GM18870 (cell line): ENCODE data around the gene NANOG.
"Not testable (repeated sequence)": the region's sequence is repeated elsewhere in the genome, so short reads cannot be mapped to it uniquely, and the experiment has no call there.

Experiments used
- ATAC-seq: cut with Tn5 transposase; IDR thresholded peaks from one replicate; pipeline ENCODE4 v1.9.1; 2021; ENCODE audit warnings: moderate library complexity; ENCODE audit not compliant: unreplicated experiment

NANOG gene

GRCh38 chr12:7798750-7799308 is 9.6 kb downstream of the NANOG start:
- ATAC-seq, result not testable (repeated sequence)

- ATAC-seq, result no peak
Observed at GRCh38 chr12:7801460-7801859, 12.3 kb downstream of the NANOG start.

- ATAC-seq, result not testable (repeated sequence)
Observed at GRCh38 chr12:7806319-7806718, 17.1 kb downstream of the NANOG start.

GRCh38 chr12:7806863-7807487 is 17.8 kb downstream of the NANOG start:
- ATAC-seq, result no peak

DNA sequence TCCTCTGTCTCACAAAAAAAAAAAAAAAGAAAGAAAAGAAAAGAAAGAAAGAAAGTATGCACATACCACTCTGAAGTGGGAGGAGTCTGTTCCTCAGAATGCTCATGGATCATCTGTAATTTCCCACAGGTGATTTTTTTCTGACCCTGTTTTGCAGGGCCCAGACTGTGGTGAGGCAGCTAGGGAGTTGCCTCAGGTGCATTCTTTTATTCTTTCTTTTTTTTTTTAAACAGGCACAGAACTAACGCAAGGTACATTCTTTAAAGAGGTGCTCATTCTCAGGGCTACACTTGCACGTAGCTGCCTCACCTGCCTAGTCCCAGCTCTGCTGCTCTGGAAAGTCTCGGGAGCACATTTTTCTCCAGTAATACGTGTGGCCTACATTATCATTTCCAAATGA is 36.6 kb downstream of the NANOG start:
- not testable (repeated sequence) for ATAC-seq

GRCh38 chr12:7829737-7830136 is 40.5 kb downstream of the NANOG start:
- not testable (repeated sequence) for ATAC-seq

GRCh38 chr12:7832059-7832696 is 43.0 kb downstream of the NANOG start:
- ATAC-seq, result no peak

- ATAC-seq, result not testable (repeated sequence)
Observed at GRCh38 chr12:7833201-7833600, 44.0 kb downstream of the NANOG start.

DNA sequence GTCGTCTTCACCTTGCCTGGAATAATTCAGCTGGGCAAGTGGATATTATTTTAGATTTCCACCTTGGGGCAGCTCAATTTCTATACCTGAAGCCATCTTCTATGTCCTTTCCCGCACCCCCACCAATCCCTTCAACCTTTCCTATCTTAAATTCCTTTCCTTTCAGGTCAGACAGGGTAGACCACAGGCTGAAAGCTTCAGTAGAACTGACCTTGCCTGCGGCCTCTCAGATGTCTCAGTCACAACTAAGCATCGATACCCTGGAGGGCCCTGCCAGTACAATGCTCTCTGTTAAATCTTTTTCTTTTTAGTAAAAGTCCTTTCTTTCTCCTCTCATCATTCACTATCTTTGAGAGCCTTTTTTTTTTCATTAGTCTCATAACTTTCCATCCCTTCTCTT is 44.6 kb downstream of the NANOG start:
- ATAC-seq, result no peak

GRCh38 chr12:7834701-7835100 is 45.5 kb downstream of the NANOG start:
- no peak for ATAC-seq

DNA sequence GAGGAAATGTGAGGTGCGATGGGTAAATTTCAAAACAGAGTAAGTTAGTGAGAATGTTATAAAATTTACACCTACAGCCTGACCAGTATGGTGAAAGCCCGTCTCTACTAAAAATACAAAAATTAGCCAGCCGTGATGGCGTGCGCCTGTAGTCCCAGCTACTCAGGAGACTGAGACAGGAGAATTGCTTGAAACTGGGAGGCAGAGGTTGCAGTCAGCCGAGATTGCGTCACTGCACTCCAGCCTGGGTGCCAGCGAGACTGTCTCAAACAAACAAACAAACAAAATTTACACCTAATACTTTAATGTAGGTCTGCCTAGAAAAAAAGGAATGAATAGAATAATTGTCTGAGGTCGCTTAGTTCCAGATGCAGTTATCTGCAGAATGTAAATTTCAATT is 45.9 kb downstream of the NANOG start:
- no peak for ATAC-seq

DNA sequence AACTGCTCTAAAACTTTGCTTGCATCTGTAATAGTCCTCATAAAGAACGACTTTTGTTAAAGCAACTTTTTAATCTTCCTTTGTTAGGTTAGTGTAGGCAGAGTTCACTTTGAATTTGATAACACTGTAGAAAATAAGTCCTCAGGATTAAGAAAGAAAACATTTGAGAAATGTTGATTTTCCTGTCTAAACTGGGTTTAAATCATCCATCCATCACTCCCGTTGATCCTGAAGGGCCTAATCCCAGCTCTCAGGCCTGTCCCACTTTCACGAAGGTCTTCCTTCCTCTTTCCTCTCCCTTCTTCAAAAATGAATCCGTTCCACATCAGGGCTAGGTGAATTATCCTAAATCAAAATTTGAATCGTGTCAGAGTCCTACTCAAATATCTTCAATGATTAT is 46.6 kb downstream of the NANOG start:
- ATAC-seq, result no peak

GRCh38 chr12:7837366-7837765 is 48.2 kb downstream of the NANOG start:
- no peak for ATAC-seq

GRCh38 chr12:7839226-7839625 is 50.0 kb downstream of the NANOG start:
- ATAC-seq, result not testable (repeated sequence)

DNA sequence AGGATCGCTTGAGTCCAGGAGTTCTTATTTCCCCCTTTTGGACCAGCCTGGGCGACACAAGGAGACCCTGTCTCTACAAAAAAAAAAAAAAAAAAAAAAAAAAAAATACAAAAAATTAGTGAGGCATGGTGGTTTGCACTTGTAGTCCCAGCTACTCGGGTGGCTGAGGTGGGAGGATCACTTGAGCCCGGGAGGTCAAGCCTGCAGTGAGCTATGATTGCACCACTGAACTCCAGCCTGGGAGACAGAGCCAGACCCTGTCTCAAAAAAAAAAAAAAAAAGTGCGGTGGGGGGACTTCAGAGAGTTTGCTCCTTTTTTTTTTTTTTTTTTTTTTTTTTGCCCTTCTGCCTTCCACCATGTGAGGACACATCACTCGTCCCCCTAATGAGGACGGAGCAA is 50.6 kb downstream of the NANOG start:
- not testable (repeated sequence) for ATAC-seq

GRCh38 chr12:7842444-7842843 is 53.2 kb downstream of the NANOG start:
- not testable (repeated sequence) for ATAC-seq

GRCh38 chr12:7843149-7843548 is 53.9 kb downstream of the NANOG start:
- ATAC-seq, result not testable (repeated sequence)

DNA sequence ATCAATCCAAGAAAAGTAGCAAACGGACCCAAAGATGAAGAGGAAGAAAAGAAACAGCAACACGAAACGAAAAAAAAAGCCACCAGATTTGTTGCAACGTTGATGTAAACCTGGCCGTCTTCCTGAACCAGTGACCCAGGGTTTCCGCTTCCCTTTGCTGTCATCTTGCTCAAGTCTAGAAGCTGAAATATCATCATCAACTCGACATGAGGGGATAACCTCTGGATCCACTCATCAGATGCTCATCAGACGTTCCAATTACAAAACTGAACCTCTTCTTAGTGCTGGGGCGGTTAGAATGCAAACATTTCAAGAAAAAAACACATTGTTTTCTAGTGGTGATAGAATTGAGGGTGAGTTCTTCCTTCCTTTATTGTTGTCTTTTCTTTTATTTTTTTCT is 54.4 kb downstream of the NANOG start:
- ATAC-seq, result not testable (repeated sequence)

GRCh38 chr12:7844116-7844515 is 54.9 kb downstream of the NANOG start:
- no peak for ATAC-seq

DNA sequence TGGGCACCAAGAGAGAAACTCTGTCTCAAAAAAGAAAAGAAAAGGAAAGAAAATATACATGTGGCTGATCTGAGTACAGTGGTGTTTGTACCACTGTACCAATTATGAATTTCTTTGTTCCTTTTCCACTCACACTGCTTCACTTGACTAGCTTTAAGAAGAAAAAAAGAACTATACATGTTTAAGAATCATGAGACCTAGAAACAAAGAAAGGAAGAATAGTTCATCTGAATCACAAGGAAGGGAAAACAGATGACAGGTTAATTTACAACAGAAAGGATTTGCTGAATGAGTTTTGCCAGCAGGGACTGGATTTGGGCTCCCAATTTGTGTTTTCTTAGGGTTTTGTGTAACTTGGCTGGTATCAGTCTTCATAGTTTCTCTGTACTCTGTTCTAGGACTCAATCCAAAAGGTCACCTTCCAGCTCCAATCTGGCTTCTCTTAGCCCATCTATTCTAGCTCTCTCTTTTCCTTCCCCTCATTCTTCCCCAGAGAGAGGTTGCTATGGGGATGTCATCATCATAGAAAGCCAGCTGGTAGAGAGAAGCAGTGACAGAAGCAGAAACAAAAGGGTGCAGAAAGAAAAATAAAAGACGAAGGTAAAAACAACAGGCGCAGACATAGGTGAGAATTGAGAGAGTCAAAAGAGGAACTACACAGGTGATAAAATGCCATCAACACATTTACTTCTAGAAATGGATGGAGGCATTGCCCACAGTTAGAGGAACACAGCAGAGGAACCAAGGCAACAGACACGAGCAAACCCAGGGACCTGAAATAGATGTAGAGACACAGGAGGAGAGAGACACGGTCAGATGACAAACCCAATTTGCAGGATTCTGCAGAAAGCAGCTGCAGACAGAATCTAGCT is 58.3 kb downstream of the NANOG start:
- ATAC-seq, result not testable (repeated sequence)

- not testable (repeated sequence) for ATAC-seq
Observed at GRCh38 chr12:7848098-7848422, 58.9 kb downstream of the NANOG start.
